CMK (cell line): ENCODE data around the gene C6orf47.

Experiments
- DNase-seq: peaks from one replicate; pipeline ENCODE4 v3.0.0-alpha.2; 2010; ENCODE audit warnings: low read depth

Gene C6orf47

DNA sequence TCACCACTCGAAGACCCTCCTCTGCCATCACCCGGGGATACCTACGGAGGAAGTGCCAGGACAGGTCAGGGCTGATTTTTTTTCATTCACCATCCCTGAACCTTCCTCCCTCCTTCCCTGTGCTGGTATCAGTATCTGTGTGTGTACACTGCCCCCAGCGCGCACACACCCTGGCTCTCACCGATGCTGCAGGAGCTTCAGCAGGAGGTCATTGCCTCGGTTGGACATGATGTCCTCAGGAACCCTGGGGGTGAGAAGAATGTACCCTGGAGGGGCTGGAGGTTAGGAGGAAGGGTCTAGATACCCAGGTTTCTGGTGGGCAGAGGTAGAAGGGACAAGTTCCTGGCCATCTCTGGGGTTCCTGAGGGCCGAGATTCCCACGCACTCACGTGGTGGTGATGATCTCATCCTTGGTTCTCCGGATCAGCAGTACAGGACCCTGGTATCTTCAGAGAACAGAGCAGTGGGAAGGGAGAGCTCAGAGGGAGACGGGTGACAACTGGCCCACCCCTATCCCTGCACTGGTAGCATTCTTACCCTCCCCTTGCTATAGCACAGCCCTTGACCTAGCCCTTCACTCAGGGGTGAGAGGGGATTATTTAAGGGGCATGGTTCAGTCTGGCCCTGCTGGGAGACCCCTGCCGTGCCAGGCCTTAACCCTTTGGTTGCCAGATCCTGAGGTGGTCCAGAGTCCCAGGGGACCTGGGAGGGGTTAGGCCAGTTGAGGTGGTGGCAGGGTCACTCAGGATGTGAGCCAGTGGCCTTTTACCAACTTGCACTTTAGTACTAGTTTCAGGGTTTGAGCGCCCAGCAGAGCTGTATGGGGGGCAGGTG lies 27.5 kb upstream of the C6orf47 start:
- DNase-seq = no peak

DNA sequence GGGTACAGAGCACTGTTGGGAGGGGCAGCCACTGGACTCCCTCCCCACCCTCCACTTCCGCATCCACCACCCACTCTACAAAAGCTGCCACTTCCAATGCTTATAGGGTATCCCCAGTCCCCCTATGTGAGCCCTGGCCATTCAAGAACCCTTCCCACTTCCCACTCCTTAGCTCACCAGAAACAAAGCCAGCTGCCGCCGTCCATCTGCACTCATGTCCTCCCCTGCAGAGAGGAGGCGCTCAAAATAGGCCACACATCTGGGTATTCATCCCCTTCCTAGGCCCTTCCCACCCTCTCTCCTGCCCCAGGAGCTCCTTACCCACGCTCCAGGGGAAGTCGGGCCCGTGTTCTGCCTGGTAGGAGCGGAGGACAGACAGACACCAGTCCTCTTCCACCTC lies 26.7 kb upstream of the C6orf47 start:
- DNase-seq = no peak

DNA sequence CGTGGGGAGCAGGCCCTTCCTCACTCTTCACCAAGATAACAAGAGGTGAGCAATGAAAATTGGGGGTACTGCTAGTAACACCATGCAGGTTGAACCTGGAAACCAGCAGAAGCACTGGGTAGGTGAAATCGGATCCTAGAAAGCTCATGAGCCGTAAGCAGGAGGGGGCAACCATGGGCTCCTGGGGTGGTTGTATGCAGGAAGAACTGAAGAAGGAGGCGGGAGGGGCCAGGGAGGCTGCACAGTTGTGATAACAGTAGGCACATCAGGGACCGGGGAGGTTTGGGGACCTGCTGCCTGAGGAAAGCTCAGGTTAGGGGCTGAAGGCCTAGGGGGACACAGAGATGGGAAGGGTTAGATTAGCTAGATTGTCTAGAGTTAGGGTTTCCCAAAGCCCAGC lies 25.9 kb upstream of the C6orf47 start:
- no peak for DNase-seq

DNA sequence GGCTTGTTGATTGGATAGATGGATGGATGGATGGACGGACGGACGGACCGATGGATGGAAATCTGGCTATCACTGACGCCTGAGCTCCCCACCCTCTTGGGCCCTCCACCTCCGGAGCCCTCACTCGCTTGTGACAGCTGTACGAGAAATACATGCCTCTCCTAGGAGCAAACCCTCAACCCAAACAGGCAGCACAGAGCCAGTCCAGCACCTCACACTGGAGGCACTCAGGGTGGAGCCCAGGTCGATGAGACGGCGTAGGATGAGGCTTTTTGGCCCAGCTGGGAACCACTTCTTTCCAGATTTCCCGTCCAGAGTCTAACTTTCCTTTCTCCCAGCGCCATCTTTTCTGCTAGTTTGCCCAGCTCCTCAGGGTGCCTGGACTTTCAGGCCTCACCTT lies 23.0 kb upstream of the C6orf47 start:
- no peak for DNase-seq

DNA sequence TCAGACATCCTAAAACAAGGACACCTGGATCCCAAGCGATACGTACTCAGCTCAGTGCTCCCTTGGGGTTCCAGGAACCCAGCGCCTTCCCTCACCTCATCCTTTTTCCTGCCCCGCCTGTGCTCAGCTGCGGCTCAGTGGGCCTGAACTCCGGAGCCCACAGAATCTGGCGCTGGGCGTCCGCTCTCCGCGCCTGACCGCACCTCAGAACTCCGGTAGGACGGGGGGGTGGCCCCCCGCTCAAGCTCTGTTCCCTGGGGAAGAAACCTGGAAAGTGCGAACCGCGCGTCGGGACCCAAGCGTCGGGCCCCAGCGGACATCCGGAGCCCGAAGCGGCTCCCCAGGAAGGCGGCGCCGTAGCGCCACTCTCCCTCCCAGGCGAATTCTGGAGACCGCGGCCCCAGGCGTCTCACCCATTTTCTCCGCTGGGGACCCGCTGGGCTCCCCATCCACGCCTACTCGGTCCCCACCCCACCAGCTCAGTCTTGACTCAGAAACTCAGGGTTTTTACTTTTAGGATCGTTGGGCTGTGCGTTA lies 20.6 kb upstream of the C6orf47 start:
- DNase-seq = no peak

DNA sequence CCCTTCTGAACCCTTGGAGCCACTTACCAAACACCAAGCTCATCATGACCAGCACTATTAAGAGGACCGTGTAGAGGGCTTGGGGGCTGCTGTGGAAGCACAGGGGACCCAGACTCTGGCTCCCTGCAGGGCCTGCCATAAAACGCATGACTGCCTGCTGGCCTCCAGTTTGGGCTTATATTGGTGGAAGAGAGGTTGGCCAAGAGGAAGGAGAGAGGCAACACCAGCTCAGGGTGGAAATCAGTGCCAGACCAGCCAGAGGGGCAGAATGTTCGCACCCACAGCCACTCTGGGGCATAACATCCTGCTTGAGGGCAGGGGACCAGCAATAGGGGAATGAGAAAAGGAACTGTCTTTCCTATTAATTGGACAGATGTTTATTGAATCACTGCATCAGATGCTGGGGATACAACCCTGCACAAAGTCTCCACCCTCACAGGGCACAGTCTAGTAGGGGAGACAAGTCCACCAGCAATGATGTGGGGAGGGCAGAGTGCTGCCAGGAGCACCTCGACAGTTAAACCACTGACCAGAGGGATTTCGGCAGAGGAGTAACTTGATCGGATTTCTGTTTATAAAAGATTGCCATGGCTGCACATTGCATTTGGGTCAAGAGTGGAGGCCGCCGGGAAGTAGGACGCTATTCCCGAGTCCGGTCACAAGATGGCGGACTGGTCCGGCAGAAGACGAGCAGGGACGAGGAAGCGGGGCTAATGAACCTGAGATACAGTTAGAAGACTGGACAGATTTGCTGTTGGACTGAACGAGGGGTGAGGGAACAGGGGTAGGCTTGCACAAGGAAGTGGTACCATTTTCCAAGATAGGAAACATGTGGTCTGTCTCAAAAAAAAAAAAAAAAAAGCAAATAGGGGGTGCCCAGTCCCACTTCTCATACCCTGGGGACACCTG lies 19.9 kb upstream of the C6orf47 start, which contains the start of gene LY6G5C:
TSS of gene LY6G5C (minus strand) at position 842 of the 909 bp plus-strand sequence. CDS start at position 148, 694 bp downstream.
- no peak for DNase-seq

DNA sequence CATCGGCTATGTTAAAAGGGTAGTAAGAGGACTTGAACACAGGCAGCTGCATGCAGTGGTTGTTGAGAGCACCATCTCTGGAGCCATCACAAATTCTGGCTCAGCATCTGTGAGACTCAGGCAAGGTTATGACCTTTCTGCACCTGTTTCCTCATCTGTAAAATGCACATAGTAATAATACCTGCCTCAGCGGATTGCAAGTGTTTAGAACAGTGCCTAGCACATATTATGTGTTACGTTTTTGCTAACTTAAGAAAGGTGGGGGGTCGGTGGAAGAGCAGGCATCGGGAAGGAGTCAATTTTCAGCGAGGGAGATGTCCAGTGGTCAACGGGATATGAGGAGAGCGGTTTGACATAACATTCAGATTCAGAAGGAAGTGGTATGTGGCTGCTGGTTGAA lies 17.4 kb upstream of the C6orf47 start:
- no peak for DNase-seq

DNA sequence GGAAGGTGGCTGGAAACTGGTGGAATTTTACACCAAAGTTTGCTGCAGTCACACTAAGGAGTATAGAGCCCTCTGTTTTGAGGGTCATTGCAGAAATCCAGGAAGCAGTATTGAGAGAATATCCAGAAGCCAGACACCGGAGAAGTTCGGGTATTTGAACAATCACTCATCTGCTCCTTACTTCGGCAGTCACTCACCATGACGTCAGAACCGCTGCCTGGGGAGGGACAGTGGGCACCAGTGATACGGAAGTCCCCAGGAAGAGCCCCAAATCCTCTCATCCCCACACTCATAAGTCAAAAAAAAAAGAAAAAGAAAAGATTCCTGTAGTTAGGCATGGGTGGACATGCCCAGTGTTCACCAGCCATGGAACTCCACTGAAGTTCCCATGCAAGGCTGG lies 16.3 kb upstream of the C6orf47 start:
- DNase-seq = no peak

DNA sequence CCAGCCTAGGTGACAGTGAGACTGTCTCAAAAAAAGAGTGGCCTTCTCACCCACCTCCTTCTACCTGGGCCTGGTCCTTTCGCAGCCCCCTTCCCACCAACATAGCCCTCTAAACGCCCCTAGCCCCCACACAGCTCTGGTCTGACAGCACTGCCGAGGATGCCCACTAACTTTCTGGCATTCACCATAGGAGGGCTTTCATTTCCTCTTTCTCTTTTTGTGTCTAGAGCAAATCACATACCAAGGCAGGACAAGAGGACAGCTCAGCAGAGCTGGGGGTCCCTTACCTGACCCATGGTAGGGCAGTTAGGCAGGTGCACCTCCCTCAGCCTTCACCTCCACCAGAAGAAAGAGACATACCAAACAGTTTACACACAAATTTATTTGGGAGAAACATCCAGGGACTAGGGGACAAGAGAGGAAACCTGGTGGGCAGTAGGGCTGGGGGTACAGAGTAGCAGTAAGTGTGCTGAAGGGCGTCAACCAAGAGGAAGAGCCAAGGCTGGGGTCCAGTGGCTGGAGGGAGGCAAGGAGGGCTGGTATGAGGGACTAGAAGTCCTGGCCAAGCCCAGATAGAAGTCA lies 15.8 kb upstream of the C6orf47 start:
- no peak for DNase-seq

DNA sequence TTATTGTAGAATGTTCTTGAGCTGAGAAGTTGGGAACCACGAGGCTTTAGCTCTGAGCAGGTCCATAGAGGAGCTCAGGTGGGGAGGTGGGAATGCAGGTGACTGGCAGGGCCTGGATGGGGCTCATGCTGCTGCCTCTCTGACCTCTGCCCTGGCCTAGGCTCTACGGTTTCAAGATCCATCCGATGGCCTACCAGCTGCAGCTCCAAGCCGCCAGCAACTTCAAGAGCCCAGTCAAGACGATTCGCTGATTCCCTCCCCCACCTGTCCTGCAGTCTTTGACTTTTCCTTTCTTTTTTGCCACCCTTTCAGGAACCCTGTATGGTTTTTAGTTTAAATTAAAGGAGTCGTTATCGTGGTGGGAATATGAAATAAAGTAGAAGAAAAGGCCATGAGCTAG lies 9.1 kb upstream of the C6orf47 start, which contains the start of gene LY6G5B:
TSS of gene LY6G5B (plus strand) at position 301 of the 400 bp plus-strand sequence. CDS start 975 bp downstream, outside the sequence.
- no peak for DNase-seq

DNA sequence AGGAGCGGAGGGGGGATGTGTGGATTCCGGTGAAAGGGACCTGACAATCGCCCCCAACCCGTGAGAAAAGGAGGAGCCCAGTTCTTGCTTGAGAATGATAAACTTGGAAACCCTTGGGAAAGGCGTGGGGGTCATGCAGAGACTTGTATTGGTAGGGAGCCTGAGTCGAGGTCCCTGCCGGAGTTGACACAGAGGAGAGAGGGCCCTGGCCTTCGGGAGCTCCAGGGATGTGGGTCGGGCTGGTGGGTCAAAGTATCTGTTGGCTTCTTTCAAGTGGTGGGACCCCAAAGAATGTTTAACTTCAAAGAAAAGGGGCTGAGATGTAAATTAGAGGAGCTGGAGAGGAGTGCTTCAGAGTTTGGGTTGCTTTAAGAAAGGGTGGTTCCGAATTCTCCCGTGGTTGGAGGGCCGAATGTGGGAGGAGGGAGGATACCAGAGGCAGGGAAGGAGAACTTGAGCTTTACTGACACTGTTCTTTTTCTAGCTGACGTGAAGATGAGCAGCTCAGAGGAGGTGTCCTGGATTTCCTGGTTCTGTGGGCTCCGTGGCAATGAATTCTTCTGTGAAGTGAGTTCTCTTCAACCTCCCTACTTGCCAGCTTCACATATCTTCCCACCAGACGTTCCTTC lies 5.9 kb upstream of the C6orf47 start:
- no peak for DNase-seq

DNA sequence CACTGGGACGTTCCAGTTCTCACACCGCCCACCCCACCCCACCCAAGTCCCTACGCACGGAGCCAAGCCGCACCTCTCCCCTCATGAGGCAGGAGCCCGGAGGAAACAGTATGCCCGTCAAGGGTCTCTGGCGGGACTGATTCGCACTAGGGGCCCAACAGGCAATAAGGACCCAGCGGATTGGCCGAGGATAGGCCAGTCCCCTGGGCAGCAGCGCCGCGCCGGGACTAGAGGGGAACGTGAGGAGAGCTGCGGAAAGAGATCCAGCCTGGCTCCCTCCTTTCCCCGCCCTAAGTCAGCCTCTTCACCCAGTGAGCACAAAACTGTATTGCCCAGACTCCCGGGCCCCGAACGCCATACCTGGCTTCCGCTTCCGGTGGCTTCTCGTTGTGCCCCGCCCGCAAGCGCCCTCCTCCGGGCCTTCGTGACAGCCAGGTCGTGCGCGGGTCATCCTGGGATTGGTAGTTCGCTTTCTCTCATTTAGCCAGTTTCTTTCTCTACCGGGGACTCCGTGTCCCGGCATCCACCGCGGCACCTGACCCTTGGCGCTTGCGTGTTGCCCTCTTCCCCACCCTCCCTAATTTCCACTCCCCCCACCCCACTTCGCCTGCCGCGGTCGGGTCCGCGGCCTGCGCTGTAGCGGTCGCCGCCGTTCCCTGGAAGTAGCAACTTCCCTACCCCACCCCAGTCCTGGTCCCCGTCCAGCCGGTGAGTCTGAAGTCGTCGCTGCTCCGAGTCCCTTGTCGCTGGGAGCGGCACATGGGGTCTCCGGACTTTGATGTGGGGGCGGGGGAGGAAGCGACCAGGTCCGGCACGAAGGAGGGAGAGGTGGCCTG lies 5.1 kb upstream of the C6orf47 start, which contains the start of gene CSNK2B:
TSS of gene CSNK2B (plus strand) at position 580 of the 836 bp plus-strand sequence. CDS start 752 bp downstream, outside the sequence.
- DNase-seq = peak; percentile 96

DNA sequence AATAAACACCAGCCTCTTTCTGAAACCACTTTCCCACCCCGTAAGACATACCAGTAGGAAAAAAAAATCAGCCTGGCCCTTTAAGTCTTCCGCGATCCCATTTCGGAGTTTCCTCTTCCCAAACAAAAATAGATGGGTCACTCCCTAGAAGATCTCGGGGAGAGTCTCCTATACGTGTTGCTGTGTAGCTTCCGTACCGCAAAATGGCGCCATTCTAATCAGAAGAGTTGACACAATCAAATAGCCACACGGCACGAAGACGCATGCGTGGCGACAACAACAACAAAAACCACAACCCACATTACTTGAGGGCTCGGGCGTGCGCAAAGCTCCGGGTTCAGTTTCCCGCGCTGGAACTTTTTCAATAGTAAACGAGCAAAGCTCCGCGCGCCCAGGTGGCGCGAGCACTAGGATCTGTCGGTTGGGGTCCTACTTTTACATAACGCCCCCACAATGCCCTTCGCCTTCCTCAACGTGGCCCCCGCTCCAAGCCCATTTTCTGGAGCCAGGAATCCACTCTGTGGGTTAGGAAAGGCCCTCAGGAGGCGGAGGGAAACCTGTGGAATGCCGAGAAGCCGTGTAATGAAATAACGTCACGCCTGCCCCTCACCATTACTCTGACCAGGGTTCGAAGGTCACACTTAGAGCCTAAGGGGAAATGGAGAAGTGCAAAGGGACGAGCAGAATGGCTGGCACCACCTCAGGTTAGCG lies 4.4 kb upstream of the C6orf47 start, which contains the start of gene GPANK1:
TSS of gene GPANK1 (minus strand) at position 208 of the 711 bp plus-strand sequence. CDS start 519 bp downstream, outside the sequence.
- peak; percentile 87 for DNase-seq

DNA sequence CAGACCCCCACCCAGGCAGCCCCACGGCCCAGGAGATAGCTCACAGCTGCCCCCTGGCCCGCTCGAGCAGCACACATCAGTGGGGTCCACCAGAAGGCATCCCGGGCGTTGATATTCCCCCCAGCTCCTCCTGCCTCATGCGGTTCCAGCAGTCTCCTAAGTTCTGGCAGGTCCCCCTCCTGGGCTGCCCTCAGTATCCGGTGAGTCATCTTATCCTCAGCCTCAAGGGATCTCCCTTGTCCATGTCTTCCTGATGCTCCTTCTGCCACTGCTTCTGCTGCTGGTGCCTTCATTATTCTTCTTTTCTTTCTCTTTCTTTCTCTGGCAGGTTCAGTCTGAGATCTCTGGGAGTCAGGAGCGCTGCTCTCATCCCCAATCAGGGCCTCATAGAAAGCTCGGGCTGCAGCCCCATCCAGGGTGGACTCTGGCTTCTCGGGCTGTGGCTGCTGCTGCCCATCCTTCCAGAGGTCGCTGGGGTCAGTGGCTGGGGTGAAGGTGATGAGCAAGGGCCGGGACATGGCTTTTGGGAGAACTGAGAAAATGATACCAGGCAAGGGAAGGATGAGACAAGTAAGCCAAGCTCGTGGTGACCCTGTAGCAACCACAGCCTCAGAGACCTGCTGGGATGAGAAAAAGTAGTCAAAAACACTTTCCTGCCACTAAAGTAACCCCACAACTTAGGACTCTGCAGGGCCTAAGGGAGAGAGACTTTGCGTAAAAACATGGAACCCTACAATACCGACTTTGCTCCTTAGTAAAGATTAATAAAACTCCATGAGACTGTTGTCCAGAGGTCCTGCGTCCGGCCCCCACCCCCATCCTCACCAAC lies 3.6 kb upstream of the C6orf47 start:
- DNase-seq = no peak

DNA sequence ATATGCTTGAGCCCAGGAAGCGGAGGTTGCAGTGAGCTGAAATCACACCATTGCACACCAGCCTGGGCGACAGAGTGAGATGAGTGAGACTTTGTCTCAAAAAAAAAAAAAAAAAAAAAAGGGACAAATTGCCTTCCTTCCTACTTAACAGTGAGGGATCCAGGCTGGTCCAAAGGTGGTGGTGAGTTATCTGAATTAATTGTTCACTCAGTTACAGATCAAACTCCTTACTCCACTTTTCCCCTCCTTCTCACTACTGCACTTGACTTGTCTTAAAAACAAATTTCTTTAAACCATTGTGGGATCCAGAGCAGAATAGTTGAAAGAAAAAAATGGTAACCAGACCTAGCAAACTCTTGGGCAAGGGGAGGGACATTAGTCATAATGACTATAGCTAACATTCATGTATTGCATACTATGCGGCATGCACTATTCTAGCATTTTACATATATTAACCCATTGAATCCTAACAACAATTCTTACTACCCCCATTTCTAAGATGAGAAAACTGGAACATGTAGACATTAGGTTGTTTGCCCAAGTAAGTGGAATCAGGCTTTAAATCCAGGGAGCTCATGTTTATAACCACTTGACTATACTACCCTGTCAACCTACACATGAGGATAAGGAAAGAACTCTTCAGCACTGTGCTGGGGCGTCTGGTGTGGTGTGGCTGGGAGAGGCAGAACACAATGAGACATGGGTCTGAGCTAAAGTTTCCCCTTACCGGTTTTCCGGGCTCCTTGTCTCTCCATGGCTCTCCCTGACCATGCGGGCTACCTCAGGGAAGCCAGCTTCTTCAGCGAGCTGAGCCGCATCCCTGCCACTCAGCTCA lies 2.8 kb upstream of the C6orf47 start:
- DNase-seq = no peak

DNA sequence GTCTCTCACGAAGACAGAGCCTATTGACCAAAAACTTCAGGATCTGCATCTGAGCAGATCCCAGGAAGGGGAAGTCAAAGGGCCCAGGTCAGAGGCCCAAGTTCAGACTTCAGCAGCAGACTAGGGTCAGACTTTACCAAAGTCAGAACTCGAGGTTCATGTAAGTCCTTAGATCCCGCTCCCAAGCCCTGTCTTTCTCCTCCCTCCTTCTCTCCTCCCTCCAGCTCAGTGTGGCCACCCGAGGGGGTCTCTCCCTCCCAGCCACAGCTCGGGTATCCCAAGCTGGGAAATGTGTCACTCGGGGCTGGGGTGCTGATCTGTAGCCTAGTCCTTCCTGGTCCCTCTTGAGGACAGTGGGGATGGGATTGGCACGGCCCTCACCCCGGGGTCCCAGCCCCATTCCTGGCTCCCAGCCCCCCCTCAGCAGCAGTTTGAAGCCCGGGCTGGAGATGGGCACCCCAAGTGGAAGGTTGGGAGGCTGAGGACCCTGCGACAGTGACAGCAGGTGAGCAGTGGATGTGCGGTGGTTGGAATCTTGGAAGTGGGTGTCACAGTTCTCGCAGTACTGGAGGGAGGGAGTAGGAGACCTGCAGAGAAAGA lies 1.6 kb upstream of the C6orf47 start:
- DNase-seq = no peak
